ENCODE results near the gene HS6ST1.

The HS6ST1 gene

GRCh38 chr2:128347701-128348539 lies 29.3 kb upstream of the HS6ST1 start:
- no peak for ATAC-seq

- no peak for ATAC-seq
These were observed 28.5 kb upstream of the HS6ST1 start for GRCh38 chr2:128347171-128347558.

GRCh38 chr2:128346291-128347170 lies 27.9 kb upstream of the HS6ST1 start:
- no peak for ATAC-seq

- no peak for ATAC-seq
These were observed 26.9 kb upstream of the HS6ST1 start for GRCh38 chr2:128345436-128346165.

GRCh38 chr2:128344101-128344500 lies 25.4 kb upstream of the HS6ST1 start:
- no peak for ATAC-seq

- ATAC-seq: no peak
These were observed 24.8 kb upstream of the HS6ST1 start for GRCh38 chr2:128343459-128343858.

GRCh38 chr2:128342550-128342949 lies 23.9 kb upstream of the HS6ST1 start:
- no peak for ATAC-seq

GRCh38 chr2:128341621-128342020 lies 23.0 kb upstream of the HS6ST1 start:
- no peak for ATAC-seq

- ATAC-seq: no peak
These were observed 13.5 kb upstream of the HS6ST1 start for GRCh38 chr2:128332091-128332634.

GRCh38 chr2:128330583-128330982 lies 11.9 kb upstream of the HS6ST1 start:
- no peak for ATAC-seq

GRCh38 chr2:128329607-128330006 lies 10.9 kb upstream of the HS6ST1 start:
- ATAC-seq: peak in 1 of 2 donors; percentile 20

- no peak for ATAC-seq
These were observed 8.7 kb upstream of the HS6ST1 start for GRCh38 chr2:128327180-128327964.

- no peak for ATAC-seq
These were observed 7.7 kb upstream of the HS6ST1 start for GRCh38 chr2:128326346-128326745.

- no peak for ATAC-seq
These were observed 7.0 kb upstream of the HS6ST1 start for GRCh38 chr2:128325611-128326181.

GRCh38 chr2:128324897-128325410 lies 6.3 kb upstream of the HS6ST1 start:
- no peak for ATAC-seq

- ATAC-seq: no peak
These were observed 5.6 kb upstream of the HS6ST1 start for GRCh38 chr2:128324008-128324896.

GRCh38 chr2:128323555-128323931 lies 4.9 kb upstream of the HS6ST1 start:
- ATAC-seq: no peak

GRCh38 chr2:128322715-128323554 lies 4.3 kb upstream of the HS6ST1 start:
- no peak for ATAC-seq
